GM12891 (cell line): Measurements from ENCODE around the gene BET1. TPM values are rescaled to one million over a fixed set of nuclear protein-coding genes. Genes with fewer than 3 reads are reported as not detected.

Experiments used
- DNase-seq: peaks from one replicate; pipeline ENCODE4 v3.0.0; 2011; ENCODE audit warnings: low spot score; ENCODE audit not compliant: insufficient read length
- FAIRE-seq: peaks from 2 replicates; lab custom pipeline; 2011; peaks lifted over from hg19 to GRCh38; lab: Jason Lieb, UNC
- PAX5 ChIP-seq: IDR thresholded peaks from 2 replicates; pipeline ENCODE4 v1.6.1; 2011; ENCODE audit warnings: low read length, moderate library complexity, mild to moderate bottlenecking; ENCODE audit not compliant: insufficient read depth, severe bottlenecking
- POLR2A ChIP-seq: IDR thresholded peaks from 2 replicates; pipeline ENCODE4 v1.6.1; 2011; ENCODE audit warnings: low read depth, low read length, control low read depth
- POLR2AphosphoS5 ChIP-seq: IDR thresholded peaks from 2 replicates; pipeline ENCODE4 v1.6.1; 2011; ENCODE audit warnings: low read depth, low read length, control low read depth
- POU2F2 ChIP-seq: IDR thresholded peaks from 2 replicates; pipeline ENCODE4 v1.6.1; 2011; ENCODE audit warnings: low read depth, mild to moderate bottlenecking, control low read depth, low read length, moderate library complexity
- SPI1 ChIP-seq: IDR thresholded peaks from 2 replicates; pipeline ENCODE4 v1.6.1; 2011; ENCODE audit warnings: low read depth, low read length, control low read depth
- TAF1 ChIP-seq: IDR thresholded peaks from 2 replicates; pipeline ENCODE4 v1.6.1; 2011; ENCODE audit warnings: low read depth, low read length, control low read depth
- polyA plus RNA-seq: library from polyadenylated mRNA; unstranded; fragments of >200 nt; gene quantifications from one replicate; pipeline ENCODE4 v1.2.1, GENCODE V29; 2012; ENCODE audit warnings: low read depth, missing spikeins, inconsistent platforms; ENCODE audit not compliant: missing spikeins

The BET1 gene
- polyA plus RNA-seq: 9.7 TPM

DNA sequence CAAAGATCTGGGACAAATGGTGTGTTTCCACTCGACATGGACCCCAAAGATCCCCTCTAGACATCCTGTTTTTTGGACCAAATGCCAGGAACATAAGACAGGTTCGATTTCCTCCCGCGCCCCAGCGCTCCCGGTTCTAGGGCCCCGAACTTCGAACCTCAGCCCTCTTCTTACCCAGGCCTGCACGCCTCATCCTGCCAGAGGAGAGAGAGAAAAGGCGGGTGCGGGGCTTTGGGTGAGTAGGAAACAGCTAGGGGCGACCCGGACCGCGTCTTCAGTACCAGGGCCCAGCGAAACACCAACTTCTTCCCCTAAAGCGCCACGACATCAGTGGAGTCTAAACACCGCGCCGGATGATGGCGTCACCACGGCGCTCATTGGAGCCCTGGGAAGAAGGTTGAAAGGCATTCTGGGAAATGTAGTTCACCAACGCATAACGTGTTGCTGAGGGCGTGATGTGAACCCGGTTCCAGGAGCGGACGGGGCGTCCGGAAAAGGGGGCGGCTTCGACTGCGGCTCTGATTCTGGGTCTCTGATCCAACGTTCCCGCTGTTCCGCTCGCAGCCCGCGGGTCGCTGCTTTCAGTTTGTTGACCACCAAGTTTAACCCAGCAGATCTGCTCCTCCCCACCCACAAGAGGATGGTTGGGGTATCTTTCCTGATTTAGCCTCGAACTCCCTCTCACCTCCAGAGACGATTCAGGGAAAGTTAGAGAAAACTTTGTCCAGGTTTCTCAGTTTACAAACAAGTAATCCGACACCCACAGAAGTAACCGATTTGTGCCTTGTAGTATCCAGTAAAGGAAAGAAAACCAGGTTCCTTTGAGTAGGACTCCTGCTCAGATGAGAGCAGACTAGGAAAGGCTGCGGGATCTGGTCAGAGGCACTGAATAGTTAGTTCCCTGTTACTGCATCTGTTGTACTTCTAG, at the start of gene BET1:
Gene BET1, minus strand, starts transcription at position 332 of the 928 bp plus-strand sequence. Its CDS starts 139 bp downstream, at position 193.
- FAIRE-seq (peak; percentile 98), DNase-seq (peak; percentile 68)
- TF ChIP-seq POLR2A (peak; percentile 68; the same call in 1 of the 2 replicates), TAF1 (peak; percentile 73), POU2F2 (peak; percentile 65), POLR2AphosphoS5 (peak; percentile 73; the same call in 1 of the 2 replicates), PAX5 (no peak)

- DNase-seq (no peak), FAIRE-seq (peak; percentile 51)
- TF ChIP-seq SPI1 (no peak), PAX5 (no peak), POLR2A (no peak), TAF1 (no peak), POU2F2 (no peak), POLR2AphosphoS5 (no peak)
Measured at GRCh38 chr7:94053532-94053931, 49.4 kb upstream of the BET1 start.

DNA sequence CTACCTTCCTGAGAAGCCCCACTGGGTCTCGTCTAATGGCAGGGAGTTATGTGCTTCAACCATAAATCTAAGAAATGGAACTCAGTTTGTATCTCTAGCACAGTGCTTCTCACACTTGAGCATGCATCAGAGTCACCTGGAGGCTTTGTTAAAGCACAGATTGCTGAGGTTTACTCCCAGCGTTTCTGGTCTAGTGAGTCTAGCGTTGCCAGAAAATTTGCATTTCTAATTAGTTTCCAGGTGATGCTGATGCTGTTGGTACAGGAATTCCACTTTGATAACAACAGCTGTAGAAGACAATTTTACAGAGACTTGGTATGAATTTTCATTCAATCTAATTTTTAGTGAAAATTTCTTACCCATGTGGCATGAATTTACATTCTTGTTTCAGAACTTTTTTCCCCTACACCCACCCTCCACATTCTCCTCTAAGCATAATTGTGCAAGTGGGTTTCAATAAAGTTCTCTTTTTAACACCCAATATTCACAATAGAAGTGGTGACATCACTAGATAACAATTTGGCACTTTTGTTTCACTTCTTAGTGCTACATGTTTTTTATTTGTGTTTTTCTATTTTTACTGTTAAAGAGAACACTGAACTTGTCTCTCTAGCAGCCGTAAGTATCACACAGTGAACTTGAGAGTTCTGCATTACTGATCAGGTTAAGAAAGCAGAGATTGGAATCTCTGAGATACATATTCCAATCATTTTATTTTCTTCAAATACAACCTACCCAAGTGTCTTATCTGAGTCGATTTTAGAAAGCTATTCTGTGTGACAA, 48.4 kb upstream of the BET1 start:
- FAIRE-seq (no peak), DNase-seq (no peak)
- TF ChIP-seq POLR2AphosphoS5 (no peak), POLR2A (no peak), TAF1 (no peak), POU2F2 (no peak), PAX5 (no peak), SPI1 (no peak)

DNA sequence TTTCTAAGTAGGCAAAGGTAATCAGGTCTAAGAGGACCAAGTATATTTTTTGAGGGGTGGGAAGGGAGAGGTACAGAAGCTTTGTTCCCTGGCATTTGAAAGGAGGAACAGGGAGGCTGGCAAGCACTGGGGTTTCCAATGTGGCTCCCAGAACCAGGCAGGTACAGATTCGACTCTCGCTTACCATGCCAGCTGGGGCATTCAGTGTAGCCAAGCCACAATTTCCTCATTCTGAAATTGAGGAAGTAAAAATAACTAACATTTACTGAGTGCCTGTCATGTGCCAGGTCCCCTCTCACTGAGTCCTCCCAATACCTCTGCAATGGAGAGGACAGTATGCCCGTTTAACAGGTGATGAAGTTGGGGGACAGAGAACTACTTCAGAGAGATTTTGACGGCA, 45.9 kb upstream of the BET1 start:
- peak; percentile 82 for FAIRE-seq
- DNase-seq: no peak
- TF ChIP-seq TAF1 (no peak), SPI1 (peak; percentile 42)

- FAIRE-seq: peak; percentile 40
- no peak for DNase-seq
- no peak for TF ChIP-seq SPI1
- no peak for TF ChIP-seq POLR2AphosphoS5
- no peak for TF ChIP-seq POU2F2
- TF ChIP-seq POLR2A: no peak
- TF ChIP-seq PAX5: no peak
- TF ChIP-seq TAF1: no peak
Measured at GRCh38 chr7:94049615-94050014, 45.5 kb upstream of the BET1 start.

GRCh38 chr7:94048755-94049154, 44.6 kb upstream of the BET1 start:
- no peak for TF ChIP-seq PAX5
- TF ChIP-seq TAF1: no peak
- TF ChIP-seq POLR2AphosphoS5: no peak
- TF ChIP-seq SPI1: no peak
- no peak for TF ChIP-seq POU2F2
- no peak for TF ChIP-seq POLR2A
- FAIRE-seq (no peak), DNase-seq (no peak)

GRCh38 chr7:94047956-94048355, 43.8 kb upstream of the BET1 start:
- FAIRE-seq (no peak), DNase-seq (no peak)
- no peak for TF ChIP-seq POU2F2
- TF ChIP-seq POLR2AphosphoS5: no peak
- no peak for TF ChIP-seq TAF1
- no peak for TF ChIP-seq PAX5
- TF ChIP-seq POLR2A: no peak
- no peak for TF ChIP-seq SPI1

- DNase-seq: no peak
- no peak for FAIRE-seq
- TF ChIP-seq SPI1 (no peak), POLR2A (no peak), POU2F2 (no peak), TAF1 (no peak), POLR2AphosphoS5 (no peak), PAX5 (no peak)
Measured at GRCh38 chr7:94045581-94045980, 41.4 kb upstream of the BET1 start.

- DNase-seq (no peak), FAIRE-seq (no peak)
- no peak for TF ChIP-seq SPI1
- TF ChIP-seq PAX5: no peak
- TF ChIP-seq TAF1: no peak
- TF ChIP-seq POLR2A: no peak
- TF ChIP-seq POU2F2: no peak
- no peak for TF ChIP-seq POLR2AphosphoS5
Measured at GRCh38 chr7:94044806-94045205, 40.7 kb upstream of the BET1 start.
